Trophoblast cell (in vitro differentiated cells and primary cell): Measurements from ENCODE around the gene MTG1. TPM values are rescaled to one million over a fixed set of nuclear protein-coding genes. Genes with fewer than 3 reads are reported as not detected.
A peak's percentile ranks its signal among the peaks of the same experiment; 100 is the strongest.

ENCODE experiments used
- DNase-seq, 2 donors: peaks; one replicate each; pipeline ENCODE4 v3.0.0-alpha.2; 2016
- H2AFZ ChIP-seq: 2 replicates; pipeline ENCODE4 v1.6.1; 2013; ENCODE audit warnings: low read length, moderate library complexity, mild to moderate bottlenecking; ENCODE audit not compliant: insufficient read depth, poor library complexity
- H2AK5ac ChIP-seq: 2 replicates; pipeline ENCODE4 v1.6.1; 2013; ENCODE audit warnings: mild to moderate bottlenecking, low read length
- H2BK120ac ChIP-seq: 2 replicates; pipeline ENCODE4 v1.6.1; 2013; ENCODE audit warnings: low read length, mild to moderate bottlenecking, moderate library complexity; ENCODE audit not compliant: insufficient read depth, poor library complexity
- H2BK12ac ChIP-seq: 2 replicates; pipeline ENCODE4 v1.6.1; 2013; ENCODE audit warnings: mild to moderate bottlenecking, low read length, moderate library complexity
- H2BK5ac ChIP-seq: 2 replicates; pipeline ENCODE4 v1.6.1; 2013; ENCODE audit warnings: low read length, low read depth, moderate library complexity, mild to moderate bottlenecking; ENCODE audit not compliant: poor library complexity
- H3K14ac ChIP-seq: 2 replicates; pipeline ENCODE4 v1.6.1; 2013; ENCODE audit warnings: mild to moderate bottlenecking, low read length
- H3K18ac ChIP-seq: 2 replicates; pipeline ENCODE4 v1.6.1; 2013; ENCODE audit warnings: mild to moderate bottlenecking, low read length
- H3K23ac ChIP-seq: 2 replicates; pipeline ENCODE4 v1.6.1; 2013; ENCODE audit warnings: low read length
- H3K27ac ChIP-seq: 2 replicates; pipeline ENCODE4 v1.5.1; 2013; ENCODE audit warnings: low read depth, mild to moderate bottlenecking, inconsistent platforms, low read length, moderate library complexity
- H3K27me3 ChIP-seq: 2 replicates; pipeline ENCODE4 v1.6.1; 2013; ENCODE audit warnings: inconsistent platforms, mild to moderate bottlenecking, low read length, moderate library complexity; ENCODE audit not compliant: insufficient read depth
- H3K36me3 ChIP-seq, 2 experiments: 1 replicate in 1 of 2; 2 replicates in 1 of 2; pipeline ENCODE4 v1.6.1; 2013; ENCODE audit warnings: low read length in 2 of 2, mild to moderate bottlenecking in 2 of 2, moderate library complexity in 1 of 2; ENCODE audit not compliant: insufficient read depth in 2 of 2, control insufficient read depth in 1 of 2
- H3K4ac ChIP-seq: 2 replicates; pipeline ENCODE4 v1.6.1; 2013; ENCODE audit warnings: low read depth, mild to moderate bottlenecking, low read length, moderate library complexity
- H3K4me1 ChIP-seq, 2 experiments: 1 replicate in 1 of 2; 2 replicates in 1 of 2; pipeline ENCODE4 v1.6.1; 2013; ENCODE audit warnings: low read length in 2 of 2, mild to moderate bottlenecking in 2 of 2, moderate library complexity in 1 of 2; ENCODE audit not compliant: insufficient read depth in 2 of 2, control insufficient read depth in 1 of 2
- H3K4me2 ChIP-seq: 2 replicates; pipeline ENCODE4 v1.6.1; 2013; ENCODE audit warnings: inconsistent platforms, mild to moderate bottlenecking, low read length, moderate library complexity
- H3K4me3 ChIP-seq: 2 replicates; pipeline ENCODE4 v1.5.1; 2013; ENCODE audit warnings: mild to moderate bottlenecking, low read depth, low read length, inconsistent platforms
- H3K79me1 ChIP-seq: one replicate; pipeline ENCODE4 v1.6.1; 2013; ENCODE audit warnings: low read length
- H3K79me2 ChIP-seq: 2 replicates; pipeline ENCODE4 v1.6.1; 2013; ENCODE audit warnings: low read length, mild to moderate bottlenecking; ENCODE audit not compliant: control insufficient read depth, insufficient read depth, poor library complexity
- H3K9ac ChIP-seq: 2 replicates; pipeline ENCODE4 v1.6.1; 2013; ENCODE audit warnings: mild to moderate bottlenecking, low read length
- H3K9me3 ChIP-seq: 2 replicates; pipeline ENCODE4 v1.6.1; 2013; ENCODE audit warnings: low read depth, mild to moderate bottlenecking, control low read depth, inconsistent platforms, low read length; ENCODE audit not compliant: insufficient read depth
- H4K12ac ChIP-seq: 2 replicates; pipeline ENCODE4 v1.6.1; 2013; ENCODE audit warnings: low read depth, mild to moderate bottlenecking, low read length, moderate library complexity
- H4K8ac ChIP-seq: 2 replicates; pipeline ENCODE4 v1.6.1; 2013; ENCODE audit warnings: low read depth, mild to moderate bottlenecking, low read length, moderate library complexity
- H4K91ac ChIP-seq: one replicate; pipeline ENCODE4 v1.6.1; 2013; ENCODE audit warnings: low read depth, mild to moderate bottlenecking, low read length, moderate library complexity
- WGBS: extraction: QIAGEN DNeasy Blood & Tissue Kit; methylation state at CpG from one replicate; pipeline ENCODE4 v1.1.7; 2013; ENCODE audit warnings: missing lambda C conversion rate; ENCODE audit not compliant: insufficient read length, insufficient coverage; ENCODE audit errors: extremely low coverage; 5-methylcytosine and 5-hydroxymethylcytosine counted together
- polyA plus RNA-seq: library from polyadenylated mRNA; stranded (reverse); fragments of 200-250 nt; gene quantifications from 2 replicates; pipeline ENCODE4 v1.2.3, GENCODE V29; 2013

Gene MTG1, protein sequence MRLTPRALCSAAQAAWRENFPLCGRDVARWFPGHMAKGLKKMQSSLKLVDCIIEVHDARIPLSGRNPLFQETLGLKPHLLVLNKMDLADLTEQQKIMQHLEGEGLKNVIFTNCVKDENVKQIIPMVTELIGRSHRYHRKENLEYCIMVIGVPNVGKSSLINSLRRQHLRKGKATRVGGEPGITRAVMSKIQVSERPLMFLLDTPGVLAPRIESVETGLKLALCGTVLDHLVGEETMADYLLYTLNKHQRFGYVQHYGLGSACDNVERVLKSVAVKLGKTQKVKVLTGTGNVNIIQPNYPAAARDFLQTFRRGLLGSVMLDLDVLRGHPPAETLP
- polyA plus RNA-seq, result 38.2 and 40.1 TPM in 2 replicates

DNA sequence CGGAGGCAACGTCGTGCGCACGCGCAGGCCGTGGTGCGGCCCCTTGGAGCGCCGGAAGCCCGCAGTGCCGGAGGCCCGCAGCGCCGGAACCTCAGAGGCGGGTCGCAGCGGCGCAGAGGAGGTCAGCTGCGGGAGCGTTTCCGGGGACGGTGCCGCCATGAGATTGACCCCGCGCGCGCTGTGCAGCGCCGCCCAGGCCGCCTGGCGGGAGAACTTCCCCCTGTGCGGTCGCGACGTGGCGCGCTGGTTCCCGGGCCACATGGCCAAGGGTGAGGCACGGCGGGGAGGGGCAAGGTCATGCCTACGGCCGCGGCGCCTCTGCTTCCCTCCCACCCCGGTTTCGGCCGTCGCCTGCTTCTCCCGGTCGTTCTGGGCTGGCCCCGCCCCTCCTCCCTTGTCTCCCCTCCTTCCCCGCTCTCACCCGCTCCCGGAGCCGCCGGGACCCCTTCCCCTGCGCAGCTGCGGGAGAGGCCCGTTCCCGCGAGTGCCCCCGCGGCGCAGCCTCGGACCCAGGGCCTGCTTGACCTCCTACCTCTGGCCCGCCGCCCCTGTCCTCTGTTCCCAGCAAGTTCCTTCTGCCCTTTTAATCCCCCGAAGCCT is at the start of gene MTG1:
TSS of gene MTG1 (plus strand) at position 94 of the 600 bp plus-strand sequence. CDS start at position 158, 64 bp downstream.
- Histone ChIP-seq H3K4me3 (peak within 1 kb of the TSS; percentile 100), H4K91ac (peak within 1 kb of the TSS; percentile 96)

DNA sequence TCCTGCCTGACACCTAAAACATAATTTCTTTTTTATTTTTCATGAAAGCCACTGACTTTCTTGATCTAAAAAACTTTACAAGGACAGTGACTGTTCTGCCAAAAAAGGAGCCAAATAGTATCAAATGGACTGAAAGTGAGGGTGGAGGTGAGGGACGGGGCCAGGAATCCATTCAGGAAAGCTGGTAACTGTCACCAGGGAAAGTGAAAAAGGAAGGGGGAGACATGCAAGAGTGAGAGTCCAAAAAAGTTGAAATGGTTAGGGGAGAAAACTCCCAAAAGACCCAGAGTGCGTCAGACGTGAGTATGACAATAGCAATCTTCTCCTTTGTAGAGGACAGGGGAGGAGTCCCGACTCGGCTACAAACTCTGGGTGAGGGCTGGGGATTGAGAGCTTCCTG is 49.7 kb upstream of the MTG1 start:
- H3K18ac ChIP-seq, result no peak overlapping the region
- DNase-seq, result no peak
- H3K9me3 ChIP-seq, result peaks cover 6% of the 10 kb centered on the region
- H3K27me3 ChIP-seq, result no peaks in the 10 kb centered on the region
- no peaks in the 10 kb centered on the region for H3K79me2 ChIP-seq
- no CpG with 5 or more reads among the region's 5 CpGs for WGBS
- no peak overlapping the region for H3K4me3 ChIP-seq
- no peak overlapping the region for H2AK5ac ChIP-seq
- H3K9ac ChIP-seq, result no peak overlapping the region
- no peak overlapping the region for H2BK12ac ChIP-seq
- no peaks in the 10 kb centered on the region for H3K36me3 ChIP-seq
- H3K23ac ChIP-seq, result no peak overlapping the region
- H3K4me1 ChIP-seq, result peaks cover 5 to 7% of the 10 kb centered on the region in 2 experiments
- H2BK120ac ChIP-seq, result no peak overlapping the region
- no peak overlapping the region for H3K4me2 ChIP-seq
- no peak overlapping the region for H2BK5ac ChIP-seq
- H4K12ac ChIP-seq, result no peak overlapping the region
- H3K4ac ChIP-seq, result no peak overlapping the region
- H3K14ac ChIP-seq, result no peak overlapping the region
- H4K8ac ChIP-seq, result no peak overlapping the region
- no peak overlapping the region for H2AFZ ChIP-seq
- H3K79me1 ChIP-seq, result no peaks in the 10 kb centered on the region
- H3K27ac ChIP-seq, result no peak overlapping the region
- no peak overlapping the region for H4K91ac ChIP-seq

More for the DNA sequence above, at the start of gene MTG1:
- H2AFZ ChIP-seq, result peak within 1 kb of the TSS; percentile 94
- peak within 1 kb of the TSS; percentile 99 for H3K9ac ChIP-seq
- peak within 1 kb of the TSS; percentile 95 for H4K8ac ChIP-seq
- H3K4me1 ChIP-seq, result peaks cover 0 to 4% of the 10 kb centered on the region in 2 experiments
- H3K36me3 ChIP-seq, result peaks cover 20 to 34% of the 10 kb centered on the region in 2 experiments
- WGBS, result no CpG with 5 or more reads among the region's 69 CpGs
- peak; percentile 96 to 98 for DNase-seq
- peak within 1 kb of the TSS; percentile 64 for H3K4me2 ChIP-seq
- H3K27me3 ChIP-seq, result no peaks in the 10 kb centered on the region
- no peak within 1 kb of the TSS for H3K23ac ChIP-seq
- peaks cover 8% of the 10 kb centered on the region for H3K79me1 ChIP-seq
- peak within 1 kb of the TSS; percentile 96 for H3K18ac ChIP-seq
- peak within 1 kb of the TSS; percentile 66 for H3K4ac ChIP-seq
- H3K27ac ChIP-seq, result peak within 1 kb of the TSS; percentile 88
- peak within 1 kb of the TSS; percentile 55 for H2BK120ac ChIP-seq
- H2AK5ac ChIP-seq, result peak within 1 kb of the TSS; percentile 67
- H3K79me2 ChIP-seq, result peaks cover 9% of the 10 kb centered on the region
- H4K12ac ChIP-seq, result peak within 1 kb of the TSS; percentile 97
- H3K9me3 ChIP-seq, result peaks cover 2% of the 10 kb centered on the region
- peak within 1 kb of the TSS; percentile 97 for H3K14ac ChIP-seq
- H2BK12ac ChIP-seq, result no peak within 1 kb of the TSS
- peak within 1 kb of the TSS; percentile 66 for H2BK5ac ChIP-seq

DNA sequence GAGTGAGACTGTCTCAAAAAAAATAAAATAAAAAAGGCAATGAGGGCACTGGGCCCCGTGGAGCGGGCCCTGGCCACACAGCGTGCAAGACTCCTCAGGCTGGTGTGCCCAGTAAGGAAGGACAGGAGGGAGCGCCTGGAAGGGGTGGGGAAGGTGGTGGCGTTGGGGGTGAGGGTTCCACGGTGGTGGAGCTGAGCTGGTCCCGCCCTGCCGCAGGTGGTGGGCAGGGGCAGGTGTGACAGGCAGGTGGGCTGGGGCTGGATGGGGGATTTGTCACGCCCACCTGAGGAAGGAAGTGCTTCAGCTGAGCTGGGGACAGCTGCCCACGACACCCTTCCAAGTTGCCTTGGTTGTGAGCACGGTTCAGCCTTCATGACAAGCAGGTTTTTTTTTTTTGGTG is 47.5 kb upstream of the MTG1 start:
- Histone ChIP-seq H2BK120ac (no peak overlapping the region), H2AK5ac (no peak overlapping the region), H3K4me1 (peaks cover 5 to 7% of the 10 kb centered on the region in 2 experiments), H3K9ac (no peak overlapping the region), H3K9me3 (peaks cover 4% of the 10 kb centered on the region), H4K12ac (no peak overlapping the region), H3K18ac (no peak overlapping the region), H2BK5ac (no peak overlapping the region), H2BK12ac (no peak overlapping the region), H4K91ac (no peak overlapping the region), H3K14ac (no peak overlapping the region), H4K8ac (no peak overlapping the region), H3K23ac (no peak overlapping the region), H3K4ac (no peak overlapping the region), H3K79me1 (no peaks in the 10 kb centered on the region), H3K79me2 (no peaks in the 10 kb centered on the region), H3K27ac (no peak overlapping the region), H3K36me3 (no peaks in the 10 kb centered on the region), H3K4me3 (peak overlapping the region; percentile 26), H3K4me2 (no peak overlapping the region), H3K27me3 (no peaks in the 10 kb centered on the region), H2AFZ (no peak overlapping the region)
- no peak for DNase-seq
- WGBS, result no CpG with 5 or more reads among the region's 11 CpGs

DNA sequence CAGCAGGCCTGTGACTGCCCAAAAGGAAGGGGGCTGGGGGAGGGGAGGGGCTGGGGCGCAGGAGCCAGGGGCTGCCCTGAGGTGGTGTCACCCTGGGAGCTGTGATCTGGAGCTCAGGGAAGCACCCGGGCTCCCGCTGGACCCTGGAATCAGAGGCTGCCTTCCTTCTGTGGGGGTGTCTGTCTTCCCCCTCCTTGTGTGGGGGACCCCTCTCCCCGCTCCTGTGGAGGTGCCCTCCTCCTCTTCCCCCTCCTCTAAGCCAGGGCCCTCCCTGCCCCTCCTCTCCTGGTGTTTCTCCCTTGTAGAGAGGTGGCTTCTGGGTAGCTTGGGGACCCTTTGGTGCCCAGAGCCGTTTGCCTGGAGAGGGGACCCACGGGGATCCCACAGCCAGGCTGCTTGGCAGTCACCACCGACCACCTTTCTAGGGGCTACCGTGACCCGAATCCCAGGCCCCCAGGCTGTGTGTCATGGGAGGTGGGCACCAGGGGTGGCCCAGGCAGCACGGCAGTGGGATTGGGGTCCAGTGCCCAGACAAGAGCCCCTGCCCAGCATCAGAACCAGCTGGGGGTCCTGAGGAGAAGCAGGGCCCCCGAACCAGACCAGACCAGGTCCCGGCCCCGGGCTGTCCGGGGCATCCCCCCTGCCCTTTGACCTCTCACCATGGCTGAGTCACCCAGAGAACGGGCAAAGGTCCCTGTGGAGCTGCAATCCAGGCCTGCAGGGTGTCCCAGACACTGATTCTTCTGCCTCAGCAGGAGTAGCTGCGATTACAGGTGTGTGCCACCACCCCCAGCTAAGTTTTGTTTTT is 46.0 kb upstream of the MTG1 start:
- Histone ChIP-seq H2BK120ac (no peak overlapping the region), H4K12ac (no peak overlapping the region), H2BK12ac (no peak overlapping the region), H3K27me3 (no peaks in the 10 kb centered on the region), H3K79me2 (no peaks in the 10 kb centered on the region), H3K23ac (no peak overlapping the region), H3K4me3 (no peak overlapping the region), H2AK5ac (no peak overlapping the region), H2AFZ (no peak overlapping the region), H3K4me1 (peaks cover 5 to 7% of the 10 kb centered on the region in 2 experiments), H3K27ac (no peak overlapping the region), H2BK5ac (no peak overlapping the region), H3K79me1 (no peaks in the 10 kb centered on the region), H3K9ac (no peak overlapping the region), H3K4me2 (no peak overlapping the region), H3K36me3 (no peaks in the 10 kb centered on the region), H3K18ac (no peak overlapping the region), H3K4ac (no peak overlapping the region), H3K9me3 (peaks cover 4% of the 10 kb centered on the region), H4K91ac (no peak overlapping the region), H3K14ac (no peak overlapping the region), H4K8ac (no peak overlapping the region)
- no peak for DNase-seq
- WGBS, result no CpG with 5 or more reads among the region's 16 CpGs
